WERI-Rb-1 (cell line): ENCODE data around the gene ZNF471.

Experiments used
- DNase-seq: peaks from one replicate; pipeline ENCODE4 v3.0.0-alpha.2; 2020
- H3K27ac ChIP-seq: fragments of 250-450 bp; sonication (Bioruptor Pico); 2 replicates; pipeline ENCODE4 v1.5.1; 2020; ENCODE audit warnings: mild to moderate bottlenecking, moderate library complexity
- H3K27me3 ChIP-seq: fragments of 250-450 bp; sonication (Bioruptor Pico); 2 replicates; pipeline ENCODE4 v1.5.1; 2021; ENCODE audit warnings: mild to moderate bottlenecking, low read depth, moderate library complexity; ENCODE audit not compliant: insufficient read depth, severe bottlenecking
- H3K36me3 ChIP-seq: fragments of 250-450 bp; sonication (Bioruptor Pico); 2 replicates; pipeline ENCODE4 v1.5.1; 2020; ENCODE audit warnings: mild to moderate bottlenecking, moderate library complexity
- H3K4me3 ChIP-seq: 2 replicates; pipeline ENCODE4 v1.5.1; 2011; ENCODE audit warnings: low read depth, mild to moderate bottlenecking, control low read depth, low read length
- H3K9me3 ChIP-seq: fragments of 250-450 bp; sonication (Bioruptor Pico); 2 replicates; pipeline ENCODE4 v1.5.1; 2021; ENCODE audit warnings: mild to moderate bottlenecking, moderate library complexity; ENCODE audit not compliant: severe bottlenecking
- CTCF ChIP-seq: IDR thresholded peaks from 2 replicates; pipeline ENCODE4 v1.5.1; 2011; ENCODE audit warnings: low read depth, mild to moderate bottlenecking, control low read depth, inconsistent platforms, low read length

Gene ZNF471

GRCh38 chr19:56507446-56508289 lies at the start of gene ZNF471:
Gene ZNF471 (plus strand): TSS chr19:56507855. CDS start chr19:56511572, 3,717 bp downstream.
- Histone ChIP-seq H3K36me3 (no peaks in the 10 kb centered on the region), H3K27ac (peak within 1 kb of the TSS; percentile 95), H3K9me3 (no peaks in the 10 kb centered on the region), H3K4me3 (peak within 1 kb of the TSS; percentile 69), H3K27me3 (no peaks in the 10 kb centered on the region)
- peak; percentile 99 for DNase-seq
- no peak for TF ChIP-seq CTCF

GRCh38 chr19:56474308-56474707 lies 33.3 kb upstream of the ZNF471 start:
- no peak for DNase-seq
- no peak overlapping the region for H3K4me3 ChIP-seq
- no peaks in the 10 kb centered on the region for H3K27me3 ChIP-seq
- no peaks in the 10 kb centered on the region for H3K9me3 ChIP-seq
- H3K27ac ChIP-seq = no peak overlapping the region
- H3K36me3 ChIP-seq = peaks cover 29% of the 10 kb centered on the region
- no peak for TF ChIP-seq CTCF

DNA sequence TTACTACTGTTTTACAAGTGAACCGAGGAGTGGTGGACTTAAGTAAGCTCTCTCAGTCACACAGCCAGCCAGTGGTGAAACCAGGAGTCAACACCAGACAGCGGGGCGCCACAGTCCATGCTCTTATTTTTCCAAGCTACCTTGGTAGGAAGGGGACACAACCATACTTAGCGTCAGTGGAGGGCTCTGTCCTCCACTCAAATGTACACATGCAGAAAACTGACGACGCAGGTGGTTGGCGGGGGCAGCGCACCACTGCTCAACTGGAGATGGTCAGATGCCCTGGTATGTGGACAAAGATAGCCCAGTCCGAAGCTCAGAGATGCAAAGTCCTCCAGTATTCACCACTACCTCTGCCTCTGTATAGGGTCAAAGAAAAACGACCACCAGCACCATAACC lies 31.6 kb upstream of the ZNF471 start:
- H3K27ac ChIP-seq = no peak overlapping the region
- no peaks in the 10 kb centered on the region for H3K27me3 ChIP-seq
- H3K36me3 ChIP-seq = peaks cover 20% of the 10 kb centered on the region
- H3K9me3 ChIP-seq = no peaks in the 10 kb centered on the region
- peak overlapping the region; percentile 91 for H3K4me3 ChIP-seq
- TF ChIP-seq CTCF = no peak
- DNase-seq = no peak

DNA sequence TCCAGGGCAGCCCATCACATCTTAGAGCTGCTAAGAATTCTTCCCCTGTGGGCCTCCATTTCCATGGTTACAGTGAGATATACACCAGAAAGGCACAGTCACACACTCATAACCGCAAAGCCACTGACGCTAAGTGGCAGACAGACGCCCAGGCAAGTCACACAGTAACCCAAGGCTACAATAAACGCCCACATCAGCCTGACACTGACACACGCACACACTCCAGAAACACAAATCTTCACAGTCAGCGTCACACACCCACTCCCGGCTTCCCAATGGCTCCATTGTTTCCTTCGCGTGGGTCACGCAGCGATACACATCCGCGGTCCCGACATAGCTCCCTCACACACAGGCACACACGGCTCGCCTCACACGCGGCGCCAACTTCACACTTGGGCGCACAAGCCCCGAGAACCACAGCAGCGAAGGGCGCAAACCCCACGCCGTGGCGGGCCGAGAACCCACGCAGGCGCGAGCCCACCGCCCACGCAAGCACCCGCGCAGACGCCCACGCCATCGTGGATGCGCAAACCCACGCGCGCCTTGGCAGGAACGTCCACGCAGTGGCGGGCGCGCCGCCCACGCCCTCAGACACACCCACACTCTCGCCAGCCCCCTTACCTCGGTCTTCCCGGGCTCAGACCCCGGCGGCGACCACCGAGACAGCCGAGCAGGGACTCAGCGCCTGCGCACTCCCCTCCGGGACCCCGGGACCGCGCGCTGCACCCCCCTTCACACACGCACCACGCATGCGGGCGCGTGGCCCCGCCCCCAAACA lies 30.8 kb upstream of the ZNF471 start, which contains the start of gene ZNF667:
ZNF667 (minus strand) TSS at position 695 of the 778 bp plus-strand sequence. CDS start 14,975 bp downstream, outside the sequence.
- peak; percentile 23 for DNase-seq
- Histone ChIP-seq H3K4me3 (peak within 1 kb of the TSS; percentile 91), H3K9me3 (no peaks in the 10 kb centered on the region), H3K36me3 (peaks cover 12% of the 10 kb centered on the region), H3K27me3 (no peaks in the 10 kb centered on the region), H3K27ac (peak within 1 kb of the TSS; percentile 83)
- TF ChIP-seq CTCF = no peak

- DNase-seq = peak; percentile 95
- Histone ChIP-seq H3K36me3 (peaks cover 5% of the 10 kb centered on the region), H3K4me3 (peak overlapping the region; percentile 91), H3K27me3 (no peaks in the 10 kb centered on the region), H3K9me3 (no peaks in the 10 kb centered on the region), H3K27ac (peak overlapping the region; percentile 83)
- TF ChIP-seq CTCF = no peak
These were observed 30.0 kb upstream of the ZNF471 start for GRCh38 chr19:56477429-56478338.
